CD4-positive, alpha-beta T cell (primary cell): Measurements from ENCODE around the gene ERFE. TPM values are rescaled to one million over a fixed set of nuclear protein-coding genes. Genes with fewer than 3 reads are reported as not detected.

Source experiments
- ATAC-seq: fragments of 200-7000 bp; cut with Tn5 transposase; one replicate; pipeline ENCODE4 v1.10.0; 2022; ENCODE audit warnings: mild to moderate bottlenecking; ENCODE audit not compliant: poor library complexity
- CTCF ChIA-PET: fragments of 350-600 bp; sonication (Branson Sonifier 250); formaldehyde crosslinking; loops from one replicate; lab custom pipeline; 2021; ENCODE audit warnings: antibody characterized with exemption, inconsistent platforms; lab: Charles Lee
- POLR2A ChIA-PET: fragments of 350-600 bp; sonication (Branson Sonifier 250); formaldehyde crosslinking; loops from one replicate; lab custom pipeline; 2021; ENCODE audit warnings: antibody characterized with exemption, inconsistent platforms; lab: Charles Lee
- DNase-seq, 14 experiments: peaks; one replicate each; pipeline ENCODE4 v3.0.0-alpha.2; 2013 to 2020; ENCODE audit warnings: mixed read lengths in 2 of 14
- H3K27ac ChIP-seq, 2 donors: one replicate each; pipeline versions ENCODE4 v1.5.1 to v1.7.0; 2013; ENCODE audit warnings: low read length in 2 of 2, low read depth in 1 of 2, mild to moderate bottlenecking in 1 of 2
- H3K27me3 ChIP-seq, 2 experiments: 1 replicate in 1 of 2; 2 replicates in 1 of 2; pipeline versions ENCODE4 v1.6.1 to v1.7.0; 2013; ENCODE audit warnings: low read length in 2 of 2, control low read depth in 1 of 2, mild to moderate bottlenecking in 1 of 2, moderate library complexity in 1 of 2; ENCODE audit not compliant: insufficient read depth in 2 of 2, control insufficient read depth in 1 of 2
- H3K36me3 ChIP-seq: one replicate; pipeline ENCODE4 v1.6.1; 2013; ENCODE audit warnings: low read length, control low read depth; ENCODE audit not compliant: insufficient read depth
- H3K4me1 ChIP-seq: one replicate; pipeline ENCODE4 v1.6.1; 2013; ENCODE audit warnings: low read length, control low read depth; ENCODE audit not compliant: insufficient read depth
- H3K4me3 ChIP-seq: one replicate; pipeline ENCODE4 v1.5.1; 2013; ENCODE audit warnings: mild to moderate bottlenecking, low read length, moderate library complexity
- H3K9me3 ChIP-seq, 2 experiments: 1 replicate in 1 of 2; 2 replicates in 1 of 2; pipeline versions ENCODE4 v1.6.1 to v1.7.0; 2013; ENCODE audit warnings: low read length in 2 of 2, mild to moderate bottlenecking in 2 of 2, control low read depth in 1 of 2, moderate library complexity in 1 of 2; ENCODE audit not compliant: control insufficient read depth in 1 of 2, insufficient read depth in 1 of 2
- H3K27ac Mint-ChIP-seq: one replicate; pipeline ENCODE4 v1.8.0; 2020; ENCODE audit warnings: mixed read lengths
- H3K27me3 Mint-ChIP-seq: one replicate; pipeline ENCODE4 v1.8.0; 2021; ENCODE audit warnings: mixed read lengths
- H3K36me3 Mint-ChIP-seq: one replicate; pipeline ENCODE4 v1.8.0; 2021; ENCODE audit warnings: low read depth, mixed read lengths
- H3K4me1 Mint-ChIP-seq: one replicate; pipeline ENCODE4 v1.8.0; 2021; ENCODE audit warnings: low read depth, mixed read lengths
- H3K4me3 Mint-ChIP-seq: one replicate; pipeline ENCODE4 v1.8.0; 2020; ENCODE audit warnings: mild to moderate bottlenecking, mixed read lengths
- H3K9me3 Mint-ChIP-seq: one replicate; pipeline ENCODE4 v1.8.0; 2020; ENCODE audit warnings: mixed read lengths
- CTCF ChIP-seq: fragments of 200-600 bp; IDR thresholded peaks from one replicate; pipeline ENCODE4 v1.8.0; 2022; ENCODE audit warnings: antibody characterized with exemption, mild to moderate bottlenecking
- intact Hi-C, 2 experiments: fragments of 100-400 bp; cut with DNase I in 1 of 2; cut with micrococcal nuclease in 1 of 2; formaldehyde crosslinking; loops; one replicate each; pipeline versions ENCODE4 v1.15.1 to v1.9.0; 2023 to 2025; cut with DNase I, micrococcal nuclease
- total RNA-seq, 174 experiments: library from RNA in 2 of 174; stranded (reverse) in 2 of 174; gene quantifications; one replicate each; pipeline ENCODE4 v1.2.3 and lab custom pipeline; 2021 to 2026

ERFE gene
- total RNA-seq, 2 experiments from 2014 or later: not detected

- CTCF ChIA-PET: no interaction called here
- H3K4me1 ChIP-seq: peaks cover 18% of the 10 kb centered on the region
Measured at GRCh38 chr2:238158018-238158508, 707 bp upstream of the ERFE start.

GRCh38 chr2:238159071-238159539 is 335 bp downstream of the ERFE start:
- H3K9me3 ChIP-seq: peaks cover 0 to 11% of the 10 kb centered on the region in 2 experiments
- intact Hi-C loops: no loop called here
- DNase-seq: peak in 2 of 14 experiments; percentile 14 to 34
- H3K27ac ChIP-seq: no peak overlapping the region
- ChIA-PET POLR2A (no interaction called here), CTCF (no interaction called here)
- H3K36me3 ChIP-seq: no peaks in the 10 kb centered on the region
- H3K4me1 Mint-ChIP-seq: peaks cover 13% of the 10 kb centered on the region
- no peaks in the 10 kb centered on the region for H3K36me3 Mint-ChIP-seq
- H3K27ac Mint-ChIP-seq: no peak overlapping the region
- peak; percentile 49 for ATAC-seq
- peaks cover 18% of the 10 kb centered on the region for H3K4me1 ChIP-seq
- peak overlapping the region; percentile 62 for H3K4me3 Mint-ChIP-seq
- peaks cover 34% of the 10 kb centered on the region for H3K27me3 Mint-ChIP-seq
- H3K4me3 ChIP-seq: no peak overlapping the region
- H3K9me3 Mint-ChIP-seq: no peaks in the 10 kb centered on the region
- H3K27me3 ChIP-seq: peaks cover 23 to 36% of the 10 kb centered on the region in 2 experiments
- no peak for TF ChIP-seq CTCF

More at GRCh38 chr2:238158018-238158508, 707 bp upstream of the ERFE start:
- Mint-ChIP-seq H3K27ac (no peak overlapping the region), H3K36me3 (no peaks in the 10 kb centered on the region), H3K4me1 (peaks cover 13% of the 10 kb centered on the region), H3K4me3 (no peak overlapping the region), H3K27me3 (peaks cover 34% of the 10 kb centered on the region), H3K9me3 (no peaks in the 10 kb centered on the region)
- intact Hi-C loops: no loop called here
- ATAC-seq (no peak), DNase-seq (no peak)
- Histone ChIP-seq H3K9me3 (peaks cover 0 to 11% of the 10 kb centered on the region in 2 experiments), H3K27me3 (peaks cover 23 to 33% of the 10 kb centered on the region in 2 experiments), H3K36me3 (no peaks in the 10 kb centered on the region), H3K4me3 (no peak overlapping the region), H3K27ac (no peak overlapping the region)
- TF ChIP-seq CTCF: no peak
- POLR2A ChIA-PET: no interaction called here

GRCh38 chr2:238159661-238160205 is 963 bp downstream of the ERFE start:
- Histone ChIP-seq H3K27me3 (peaks cover 23 to 36% of the 10 kb centered on the region in 2 experiments), H3K27ac (no peak overlapping the region), H3K36me3 (no peaks in the 10 kb centered on the region), H3K4me1 (peaks cover 18% of the 10 kb centered on the region), H3K4me3 (no peak overlapping the region), H3K9me3 (peaks cover 0 to 11% of the 10 kb centered on the region in 2 experiments)
- POLR2A ChIA-PET: no interaction called here
- H3K36me3 Mint-ChIP-seq: no peaks in the 10 kb centered on the region
- peak overlapping the region; percentile 62 for H3K4me3 Mint-ChIP-seq
- H3K27me3 Mint-ChIP-seq: peaks cover 38% of the 10 kb centered on the region
- no peak overlapping the region for H3K27ac Mint-ChIP-seq
- TF ChIP-seq CTCF: no peak
- intact Hi-C loops: loop anchor here in 1 of 2 experiments (1.0 kb wide), 1 partner anchor 104 kb away; no protein-coding TSS in a partner anchor
- no peaks in the 10 kb centered on the region for H3K9me3 Mint-ChIP-seq
- DNase-seq (no peak), ATAC-seq (no peak)
- CTCF ChIA-PET: no interaction called here
- H3K4me1 Mint-ChIP-seq: peaks cover 13% of the 10 kb centered on the region
